DMS53 treated with DMSO at 0.1 percent for 48 hours (cell line): ENCODE measurements around the gene MUC5B.
"Not testable (repeated sequence)": the region's sequence is repeated elsewhere in the genome, so short reads cannot be mapped to it uniquely, and the experiment has no call there.

ENCODE experiments used
- DNase-seq: peaks from one replicate; lab custom pipeline; 2025; ENCODE audit not compliant: unreplicated experiment; lab: John Stamatoyannopoulos, UW

MUC5B gene

GRCh38 chr11:1188451-1189130, 34.3 kb upstream of the MUC5B start:
- DNase-seq, result not testable (repeated sequence)

GRCh38 chr11:1189816-1190215, 33.0 kb upstream of the MUC5B start:
- DNase-seq, result not testable (repeated sequence)

GRCh38 chr11:1191786-1192470, 30.9 kb upstream of the MUC5B start:
- not testable (repeated sequence) for DNase-seq

- no peak for DNase-seq
Measured at GRCh38 chr11:1192741-1193325, 30.0 kb upstream of the MUC5B start.

- no peak for DNase-seq
Measured at GRCh38 chr11:1193326-1194230, 29.3 kb upstream of the MUC5B start.

GRCh38 chr11:1194231-1194976, 28.5 kb upstream of the MUC5B start:
- DNase-seq, result no peak

- DNase-seq, result no peak
Measured at GRCh38 chr11:1194977-1195681, 27.7 kb upstream of the MUC5B start.

- no peak for DNase-seq
Measured at GRCh38 chr11:1195682-1196515, 27.0 kb upstream of the MUC5B start.

- no peak for DNase-seq
Measured at GRCh38 chr11:1196516-1197391, 26.1 kb upstream of the MUC5B start.

- DNase-seq, result no peak
Measured at GRCh38 chr11:1197431-1197885, 25.4 kb upstream of the MUC5B start.

GRCh38 chr11:1197886-1198560, 24.8 kb upstream of the MUC5B start:
- DNase-seq, result no peak

GRCh38 chr11:1198561-1199240, 24.2 kb upstream of the MUC5B start:
- DNase-seq, result no peak

GRCh38 chr11:1199241-1199750, 23.6 kb upstream of the MUC5B start:
- no peak for DNase-seq

- no peak for DNase-seq
Measured at GRCh38 chr11:1199751-1200610, 22.9 kb upstream of the MUC5B start.

GRCh38 chr11:1200611-1201191, 22.2 kb upstream of the MUC5B start:
- DNase-seq, result no peak
